Astrocyte (in vitro differentiated cells and primary cell): Measurements from ENCODE around the gene MRTFB. TPM values are rescaled to one million over a fixed set of nuclear protein-coding genes. Genes with fewer than 3 reads are reported as not detected.

Source experiments
- DNase-seq: peaks from one replicate; pipeline ENCODE4 v3.0.0-alpha.2; 2010; ENCODE audit warnings: low read depth
- FAIRE-seq: peaks from 2 replicates; lab custom pipeline; 2011; peaks lifted over from hg19 to GRCh38; lab: Jason Lieb, UNC
- H2AFZ ChIP-seq: 2 replicates; pipeline ENCODE4 v1.6.0; 2012; ENCODE audit warnings: low read depth, low read length, inconsistent platforms
- H3K27ac ChIP-seq: 2 replicates; pipeline ENCODE4 v1.5.1; 2011; ENCODE audit warnings: low read depth, low read length, inconsistent platforms
- H3K27me3 ChIP-seq: 2 replicates; pipeline ENCODE4 v1.6.0; 2011; ENCODE audit warnings: low read length, inconsistent platforms; ENCODE audit not compliant: insufficient read depth
- H3K36me3 ChIP-seq: 2 replicates; pipeline ENCODE4 v1.5.1; 2011; ENCODE audit warnings: low read length, inconsistent platforms; ENCODE audit not compliant: insufficient read depth
- H3K4me1 ChIP-seq: 2 replicates; pipeline ENCODE4 v1.5.1; 2011; ENCODE audit warnings: low read length, inconsistent platforms; ENCODE audit not compliant: insufficient read depth
- H3K4me2 ChIP-seq: 2 replicates; pipeline ENCODE4 v1.6.0; 2012; ENCODE audit warnings: low read length, inconsistent platforms
- H3K4me3 ChIP-seq: 2 replicates; pipeline ENCODE4 v1.5.1; 2011; ENCODE audit warnings: low read depth, mild to moderate bottlenecking, low read length, inconsistent platforms; ENCODE audit not compliant: insufficient read depth
- H3K79me2 ChIP-seq: 2 replicates; pipeline ENCODE4 v1.6.0; 2012; ENCODE audit warnings: mild to moderate bottlenecking, low read length, inconsistent platforms; ENCODE audit not compliant: insufficient read depth
- H3K9ac ChIP-seq: 2 replicates; pipeline ENCODE4 v1.6.0; 2012; ENCODE audit warnings: mild to moderate bottlenecking, low read length, inconsistent platforms
- H3K9me3 ChIP-seq: 2 replicates; pipeline ENCODE4 v1.5.1; 2012; ENCODE audit warnings: low read depth, mild to moderate bottlenecking, low read length, inconsistent platforms; ENCODE audit not compliant: insufficient read depth
- H4K20me1 ChIP-seq: 2 replicates; pipeline ENCODE4 v1.6.0; 2012; ENCODE audit warnings: low read length, inconsistent platforms; ENCODE audit not compliant: insufficient read depth
- H3K27ac Mint-ChIP-seq: one replicate; pipeline ENCODE4 v1.8.0; 2021; ENCODE audit warnings: mild to moderate bottlenecking, mixed read lengths; ENCODE audit not compliant: unreplicated experiment
- H3K27me3 Mint-ChIP-seq: one replicate; pipeline ENCODE4 v1.8.0; 2021; ENCODE audit warnings: low read depth, mixed read lengths; ENCODE audit not compliant: unreplicated experiment
- H3K36me3 Mint-ChIP-seq: one replicate; pipeline ENCODE4 v1.8.0; 2021; ENCODE audit warnings: low read depth, mixed read lengths; ENCODE audit not compliant: unreplicated experiment
- H3K4me1 Mint-ChIP-seq: one replicate; pipeline ENCODE4 v1.8.0; 2021; ENCODE audit warnings: low read depth, mixed read lengths; ENCODE audit not compliant: unreplicated experiment
- H3K4me3 Mint-ChIP-seq: one replicate; pipeline ENCODE4 v1.8.0; 2021; ENCODE audit warnings: mild to moderate bottlenecking, moderate library complexity, mixed read lengths; ENCODE audit not compliant: unreplicated experiment
- H3K9me3 Mint-ChIP-seq: one replicate; pipeline ENCODE4 v1.8.0; 2021; ENCODE audit warnings: mild to moderate bottlenecking, mixed read lengths; ENCODE audit not compliant: unreplicated experiment
- EZH2 ChIP-seq: IDR thresholded peaks from 2 replicates; pipeline ENCODE4 v1.6.1; 2012; ENCODE audit warnings: mild to moderate bottlenecking, low read length, inconsistent platforms; ENCODE audit not compliant: insufficient read depth
- total RNA-seq: library from RNA; stranded (reverse); gene quantifications from 2 replicates; pipeline ENCODE4 v1.2.1, GENCODE V29; 2021
- TF ChIP-seq, protein P1 (sequence below): IDR thresholded peaks from 2 replicates; pipeline ENCODE4 v1.5.1; 2011; ENCODE audit warnings: low read depth, mild to moderate bottlenecking, inconsistent platforms, low read length, moderate library complexity; ENCODE audit not compliant: insufficient read depth

MRTFB gene
- total RNA-seq, 1 donor from 2014 or later: 32.5 TPM

DNA sequence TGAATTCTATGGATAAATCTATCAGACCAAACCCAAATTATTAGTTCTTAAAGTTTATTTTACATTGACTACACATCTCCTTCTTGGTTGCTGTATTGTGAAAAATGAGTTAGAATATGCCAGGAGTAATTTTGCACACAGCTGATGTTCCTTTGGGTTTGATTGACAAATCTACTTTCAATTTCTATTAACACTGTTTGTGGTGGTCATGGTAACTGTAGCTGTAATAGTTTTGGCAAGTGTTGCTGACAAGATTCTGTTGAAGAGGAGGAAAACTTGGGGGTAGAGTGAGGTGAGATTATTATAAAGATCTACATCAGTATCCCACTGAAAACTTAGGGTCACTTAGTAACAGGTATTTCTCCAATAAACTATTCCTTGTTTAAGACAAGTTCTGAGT lies 30.3 kb downstream of the MRTFB start:
- no peak overlapping the region for H3K27ac ChIP-seq
- FAIRE-seq: no peak
- H3K4me2 ChIP-seq: no peak overlapping the region
- no peaks in the 10 kb centered on the region for H3K9me3 ChIP-seq
- Mint-ChIP-seq H3K27me3 (no peaks in the 10 kb centered on the region), H3K36me3 (no peaks in the 10 kb centered on the region), H3K27ac (peak overlapping the region; percentile 8), H3K9me3 (no peaks in the 10 kb centered on the region), H3K4me1 (peaks cover 33% of the 10 kb centered on the region), H3K4me3 (no peak overlapping the region)
- no peak overlapping the region for H3K4me3 ChIP-seq
- H3K36me3 ChIP-seq: no peaks in the 10 kb centered on the region
- TF ChIP-seq, protein P1, sequence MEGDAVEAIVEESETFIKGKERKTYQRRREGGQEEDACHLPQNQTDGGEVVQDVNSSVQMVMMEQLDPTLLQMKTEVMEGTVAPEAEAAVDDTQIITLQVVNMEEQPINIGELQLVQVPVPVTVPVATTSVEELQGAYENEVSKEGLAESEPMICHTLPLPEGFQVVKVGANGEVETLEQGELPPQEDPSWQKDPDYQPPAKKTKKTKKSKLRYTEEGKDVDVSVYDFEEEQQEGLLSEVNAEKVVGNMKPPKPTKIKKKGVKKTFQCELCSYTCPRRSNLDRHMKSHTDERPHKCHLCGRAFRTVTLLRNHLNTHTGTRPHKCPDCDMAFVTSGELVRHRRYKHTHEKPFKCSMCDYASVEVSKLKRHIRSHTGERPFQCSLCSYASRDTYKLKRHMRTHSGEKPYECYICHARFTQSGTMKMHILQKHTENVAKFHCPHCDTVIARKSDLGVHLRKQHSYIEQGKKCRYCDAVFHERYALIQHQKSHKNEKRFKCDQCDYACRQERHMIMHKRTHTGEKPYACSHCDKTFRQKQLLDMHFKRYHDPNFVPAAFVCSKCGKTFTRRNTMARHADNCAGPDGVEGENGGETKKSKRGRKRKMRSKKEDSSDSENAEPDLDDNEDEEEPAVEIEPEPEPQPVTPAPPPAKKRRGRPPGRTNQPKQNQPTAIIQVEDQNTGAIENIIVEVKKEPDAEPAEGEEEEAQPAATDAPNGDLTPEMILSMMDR: no peak
- TF ChIP-seq EZH2: no peak
- peaks cover 26% of the 10 kb centered on the region for H3K79me2 ChIP-seq
- H4K20me1 ChIP-seq: peaks cover 26% of the 10 kb centered on the region
- H3K4me1 ChIP-seq: no peaks in the 10 kb centered on the region
- DNase-seq: no peak
- no peaks in the 10 kb centered on the region for H3K27me3 ChIP-seq
- no peak overlapping the region for H3K9ac ChIP-seq
- no peak overlapping the region for H2AFZ ChIP-seq

DNA sequence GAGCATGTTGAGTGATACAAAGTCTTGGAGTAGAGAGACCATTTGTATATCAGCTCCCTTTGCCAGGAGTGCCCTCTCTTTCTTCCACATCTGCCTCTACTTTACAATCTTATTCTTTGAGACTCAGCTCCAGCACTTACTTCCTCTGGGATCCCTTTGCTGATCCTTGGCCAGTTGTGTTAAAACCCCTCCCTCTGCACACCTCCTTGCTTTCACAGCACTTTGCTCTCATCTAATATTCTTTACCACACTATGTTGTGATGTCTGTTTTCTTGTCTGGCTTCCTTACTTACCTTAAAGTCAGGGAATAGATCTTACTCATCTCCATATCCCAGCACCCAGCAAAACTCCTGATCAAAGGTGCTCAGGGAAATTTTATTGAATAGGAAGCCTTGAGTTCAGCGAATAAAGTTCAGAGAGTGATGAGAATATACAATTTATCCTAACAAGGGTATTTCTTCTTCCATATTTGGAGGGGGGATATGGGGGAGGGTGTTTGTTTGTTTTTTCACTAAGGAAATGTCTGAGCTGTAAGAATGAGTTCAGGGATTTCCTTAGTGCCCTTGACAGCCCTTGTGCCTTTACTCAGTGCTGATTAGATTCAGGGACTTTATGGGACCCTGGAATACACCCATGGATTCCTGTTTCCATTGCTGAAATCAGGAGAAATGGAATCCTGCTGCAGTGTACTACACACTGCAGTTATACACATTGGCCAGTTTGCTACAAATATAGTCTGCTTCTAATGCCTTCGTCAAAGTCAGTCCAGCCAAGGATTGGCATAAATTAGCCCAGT lies 32.0 kb downstream of the MRTFB start:
- DNase-seq (no peak), FAIRE-seq (no peak)
- H3K27ac Mint-ChIP-seq: no peak overlapping the region
- H3K27ac ChIP-seq: no peak overlapping the region
- TF ChIP-seq, protein P1: no peak
- TF ChIP-seq EZH2: no peak
- no peak overlapping the region for H2AFZ ChIP-seq
- H3K9ac ChIP-seq: no peak overlapping the region
- no peaks in the 10 kb centered on the region for H3K9me3 Mint-ChIP-seq
- no peak overlapping the region for H3K4me3 Mint-ChIP-seq
- H3K4me3 ChIP-seq: no peak overlapping the region
- H3K4me1 Mint-ChIP-seq: peaks cover 23% of the 10 kb centered on the region
- no peaks in the 10 kb centered on the region for H3K9me3 ChIP-seq
- H3K36me3 ChIP-seq: no peaks in the 10 kb centered on the region
- H4K20me1 ChIP-seq: peaks cover 30% of the 10 kb centered on the region
- no peaks in the 10 kb centered on the region for H3K4me1 ChIP-seq
- no peaks in the 10 kb centered on the region for H3K36me3 Mint-ChIP-seq
- H3K27me3 ChIP-seq: no peaks in the 10 kb centered on the region
- peaks cover 30% of the 10 kb centered on the region for H3K79me2 ChIP-seq
- no peak overlapping the region for H3K4me2 ChIP-seq
- no peaks in the 10 kb centered on the region for H3K27me3 Mint-ChIP-seq

DNA sequence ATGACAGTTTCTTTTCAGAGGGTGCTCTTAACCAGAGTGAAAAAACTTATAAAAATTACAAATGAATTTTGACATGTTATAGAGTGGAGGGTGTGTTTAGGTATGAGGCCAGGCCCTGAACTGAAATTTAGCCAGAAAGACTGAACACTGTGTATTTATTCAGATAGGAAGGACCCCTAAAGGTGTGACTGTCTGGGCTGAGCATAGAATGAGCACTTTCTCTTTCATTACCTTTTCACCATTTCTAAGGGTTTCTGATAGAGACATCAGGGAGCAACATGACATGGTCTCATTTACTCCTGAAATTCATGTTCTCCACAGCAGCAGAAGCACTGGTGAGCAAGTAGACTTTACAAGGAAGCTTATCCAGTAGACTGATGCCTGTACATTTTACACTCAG lies 32.9 kb downstream of the MRTFB start:
- Histone ChIP-seq H3K4me1 (no peaks in the 10 kb centered on the region), H3K9me3 (no peaks in the 10 kb centered on the region), H3K4me3 (no peak overlapping the region), H4K20me1 (peaks cover 30% of the 10 kb centered on the region), H3K27me3 (no peaks in the 10 kb centered on the region), H3K9ac (no peak overlapping the region), H3K36me3 (no peaks in the 10 kb centered on the region), H3K27ac (no peak overlapping the region), H3K79me2 (peaks cover 23% of the 10 kb centered on the region), H3K4me2 (no peak overlapping the region), H2AFZ (no peak overlapping the region)
- TF ChIP-seq EZH2: no peak
- TF ChIP-seq, protein P1: no peak
- Mint-ChIP-seq H3K27ac (no peak overlapping the region), H3K27me3 (no peaks in the 10 kb centered on the region), H3K4me1 (peaks cover 17% of the 10 kb centered on the region), H3K9me3 (no peaks in the 10 kb centered on the region), H3K4me3 (no peak overlapping the region), H3K36me3 (no peaks in the 10 kb centered on the region)
- no peak for DNase-seq
- no peak for FAIRE-seq
